Activated CD8-positive, alpha-beta T cell treated with anti-CD3 and anti-CD28 coated beads for 36 hours (primary cell): ENCODE data around the gene DNAJB8. TPM values are rescaled to one million over a fixed set of nuclear protein-coding genes. Genes with fewer than 3 reads are reported as not detected.

ENCODE experiments used
- ATAC-seq: fragments of 200-7000 bp; cut with Tn5 transposase; one replicate; pipeline ENCODE4 v1.10.0; 2021; ENCODE audit warnings: mild to moderate bottlenecking, moderate library complexity
- CTCF ChIA-PET: fragments of 350-600 bp; sonication (Branson Sonifier 250); formaldehyde crosslinking; loops from one replicate; lab custom pipeline; 2021; ENCODE audit warnings: antibody characterized with exemption; lab: Charles Lee
- POLR2A ChIA-PET: fragments of 350-600 bp; sonication (Branson Sonifier 250); formaldehyde crosslinking; loops from one replicate; lab custom pipeline; 2021; ENCODE audit warnings: antibody characterized with exemption; lab: Charles Lee
- DNase-seq: peaks from one replicate; pipeline ENCODE4 v3.0.0-alpha.2; 2020
- H3K27ac Mint-ChIP-seq: one replicate; pipeline ENCODE4 v1.8.0; 2021; ENCODE audit warnings: mild to moderate bottlenecking, mixed read lengths
- H3K27me3 Mint-ChIP-seq: one replicate; pipeline ENCODE4 v1.8.0; 2021; ENCODE audit warnings: mixed read lengths
- H3K36me3 Mint-ChIP-seq: one replicate; pipeline ENCODE4 v1.8.0; 2021; ENCODE audit warnings: low read depth, mixed read lengths
- H3K4me1 Mint-ChIP-seq: one replicate; pipeline ENCODE4 v1.8.0; 2021; ENCODE audit warnings: low read depth, mixed read lengths
- H3K4me3 Mint-ChIP-seq: one replicate; pipeline ENCODE4 v1.8.0; 2021; ENCODE audit warnings: mild to moderate bottlenecking, moderate library complexity, mixed read lengths
- H3K9me3 Mint-ChIP-seq: one replicate; pipeline ENCODE4 v1.8.0; 2021; ENCODE audit warnings: mixed read lengths
- CTCF ChIP-seq: fragments of 200-600 bp; IDR thresholded peaks from one replicate; pipeline ENCODE4 v1.8.0; 2022; ENCODE audit warnings: antibody characterized with exemption, mild to moderate bottlenecking
- intact Hi-C: fragments of 100-400 bp; cut with micrococcal nuclease; formaldehyde crosslinking; loops from one replicate; pipeline ENCODE4 v1.10.0; 2022
- total RNA-seq, 2 experiments: library from RNA; stranded (reverse); gene quantifications; one replicate each; pipeline ENCODE4 v1.2.3, GENCODE V29; 2021

DNAJB8 gene
- total RNA-seq, 2 experiments from 2014 or later = not detected

GRCh38 chr3:128498127-128498626 lies 31.5 kb upstream of the DNAJB8 start:
- Mint-ChIP-seq H3K36me3 (no peaks in the 10 kb centered on the region), H3K9me3 (no peaks in the 10 kb centered on the region), H3K4me1 (no peaks in the 10 kb centered on the region), H3K4me3 (peak overlapping the region; percentile 13), H3K27me3 (peaks cover 45% of the 10 kb centered on the region), H3K27ac (no peak overlapping the region)
- no peak for DNase-seq
- no peak for ATAC-seq
- intact Hi-C loops = loop anchor here (10.0 kb wide), 2 partner anchors 107 to 413 kb away; no protein-coding TSS in a partner anchor
- TF ChIP-seq CTCF = peak; percentile 41
- CTCF ChIA-PET = interaction anchor here (1.0 to 3.0 kb wide), 11 partner anchors 9 to 403 kb away, joined by 3 to 46 read pairs (median 3); no protein-coding TSS in a partner anchor
- POLR2A ChIA-PET = no interaction called here

- peak; percentile 98 for TF ChIP-seq CTCF
- Mint-ChIP-seq H3K27ac (no peak overlapping the region), H3K4me3 (peak overlapping the region; percentile 66), H3K36me3 (no peaks in the 10 kb centered on the region), H3K4me1 (no peaks in the 10 kb centered on the region), H3K27me3 (peaks cover 44% of the 10 kb centered on the region), H3K9me3 (no peaks in the 10 kb centered on the region)
- ATAC-seq = peak; percentile 70
- intact Hi-C loops = loop anchor here (10.0 kb wide), 2 partner anchors 107 to 413 kb away; no protein-coding TSS in a partner anchor
- POLR2A ChIA-PET = interaction anchor here (1.4 kb wide), 1 partner anchor 12 kb away, joined by 3 read pairs; no protein-coding TSS in a partner anchor
- DNase-seq = peak; percentile 81
- CTCF ChIA-PET = interaction anchor here (0.7 to 3.0 kb wide), 13 partner anchors 9 to 271 kb away, joined by 3 to 46 read pairs (median 3); no protein-coding TSS in a partner anchor
Measured at GRCh38 chr3:128497305-128498126, 30.8 kb upstream of the DNAJB8 start.

GRCh38 chr3:128496602-128497304 lies 30.1 kb upstream of the DNAJB8 start:
- H3K4me1 Mint-ChIP-seq = peaks cover 4% of the 10 kb centered on the region
- peaks cover 46% of the 10 kb centered on the region for H3K27me3 Mint-ChIP-seq
- ChIA-PET CTCF (interaction anchor here (0.7 to 3.0 kb wide), 14 partner anchors 10 to 271 kb away, joined by 3 to 46 read pairs (median 4); no protein-coding TSS in a partner anchor), POLR2A (interaction anchor here (1.4 kb wide), 1 partner anchor 13 kb away, joined by 3 read pairs; no protein-coding TSS in a partner anchor)
- intact Hi-C loops = loop anchor here (10.0 kb wide), 2 partner anchors 108 to 412 kb away; no protein-coding TSS in a partner anchor
- no peak overlapping the region for H3K27ac Mint-ChIP-seq
- H3K9me3 Mint-ChIP-seq = no peaks in the 10 kb centered on the region
- DNase-seq (no peak), ATAC-seq (no peak)
- H3K4me3 Mint-ChIP-seq = peak overlapping the region; percentile 66
- no peak for TF ChIP-seq CTCF
- H3K36me3 Mint-ChIP-seq = no peaks in the 10 kb centered on the region

GRCh38 chr3:128496019-128496601 lies 29.4 kb upstream of the DNAJB8 start:
- Mint-ChIP-seq H3K27me3 (peaks cover 53% of the 10 kb centered on the region), H3K9me3 (no peaks in the 10 kb centered on the region), H3K4me1 (peaks cover 4% of the 10 kb centered on the region), H3K4me3 (no peak overlapping the region), H3K36me3 (no peaks in the 10 kb centered on the region), H3K27ac (no peak overlapping the region)
- ATAC-seq (no peak), DNase-seq (no peak)
- intact Hi-C loops = loop anchor here (10.0 kb wide), 2 partner anchors 109 to 411 kb away; no protein-coding TSS in a partner anchor
- POLR2A ChIA-PET = interaction anchor here (1.4 kb wide), 1 partner anchor 14 kb away, joined by 3 read pairs; no protein-coding TSS in a partner anchor
- no peak for TF ChIP-seq CTCF
- CTCF ChIA-PET = interaction anchor here (1.3 to 2.1 kb wide), 2 partner anchors 69 to 70 kb away, joined by 6 to 9 read pairs; no protein-coding TSS in a partner anchor
